OCI-LY3 (cell line): Measurements from ENCODE around the gene BRI3.

Experiments used
- CTCF ChIP-seq: fragments of 200-600, 300-600 bp; sonication (generic); IDR thresholded peaks from 2 replicates; pipeline ENCODE4 v1.5.1; 2014; ENCODE audit warnings: antibody characterized with exemption, low read length, low read depth
- EZH2phosphoT487 ChIP-seq: fragments of 200-600 bp; shearing (Covaris generic); IDR thresholded peaks from 2 replicates; pipeline ENCODE4 v1.6.1; 2018; ENCODE audit warnings: antibody characterized with exemption, mixed run types, low read depth

GRCh38 chr7:98322331-98323270 lies 41.1 kb downstream of the BRI3 start:
- TF ChIP-seq CTCF (no peak), EZH2phosphoT487 (no peak)
